ENCODE results near the gene LGALS3BP.

The LGALS3BP gene

GRCh38 chr17:79014158-79014758 lies 34.5 kb upstream of the LGALS3BP start:
- DNase-seq = no peak

GRCh38 chr17:79012563-79013134 lies 32.9 kb upstream of the LGALS3BP start:
- no peak for DNase-seq

DNA sequence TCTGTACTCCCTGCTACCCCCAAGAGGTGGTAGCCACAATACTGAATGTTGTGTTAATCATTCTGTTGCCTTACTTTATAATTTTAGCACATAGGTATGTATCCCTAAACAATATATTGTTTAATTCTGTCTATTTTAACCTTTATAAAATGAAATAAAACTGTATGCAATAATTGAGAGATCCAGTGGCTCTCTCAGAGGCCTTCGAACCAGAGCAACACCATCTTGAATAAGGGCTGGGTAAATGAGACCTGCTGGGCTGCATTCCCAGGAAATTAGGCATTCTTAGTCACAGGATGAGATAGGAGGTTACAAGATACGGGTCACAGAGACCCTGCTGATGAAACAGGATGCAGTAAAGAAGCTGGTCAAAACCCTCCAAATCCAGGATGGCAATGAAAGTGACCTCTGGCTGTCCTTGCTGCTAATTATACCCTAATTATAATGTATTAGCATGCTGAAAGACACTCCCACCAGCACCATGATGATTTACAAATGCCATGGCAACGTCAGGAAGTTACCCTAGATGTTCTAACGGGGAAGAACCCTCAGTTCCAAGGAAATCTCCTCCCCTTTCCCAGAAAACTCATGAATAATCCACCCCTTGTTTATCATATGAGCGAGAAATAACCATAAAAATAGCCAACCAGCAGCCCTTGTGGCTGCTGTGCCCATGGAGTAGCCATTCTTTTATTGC lies 31.9 kb upstream of the LGALS3BP start:
- DNase-seq = no peak

GRCh38 chr17:79010304-79010646 lies 30.6 kb upstream of the LGALS3BP start:
- DNase-seq = no peak

GRCh38 chr17:79009397-79010303 lies 29.9 kb upstream of the LGALS3BP start, which contains the start of gene CANT1:
Gene CANT1, minus strand, starts transcription at chr17:79009764. Its CDS starts 12,142 bp downstream, at chr17:78997622.
- peak; percentile 57 for DNase-seq

GRCh38 chr17:79008666-79009387 lies 29.1 kb upstream of the LGALS3BP start:
- no peak for DNase-seq

GRCh38 chr17:79007504-79008381 lies 28.0 kb upstream of the LGALS3BP start:
- DNase-seq = no peak

DNA sequence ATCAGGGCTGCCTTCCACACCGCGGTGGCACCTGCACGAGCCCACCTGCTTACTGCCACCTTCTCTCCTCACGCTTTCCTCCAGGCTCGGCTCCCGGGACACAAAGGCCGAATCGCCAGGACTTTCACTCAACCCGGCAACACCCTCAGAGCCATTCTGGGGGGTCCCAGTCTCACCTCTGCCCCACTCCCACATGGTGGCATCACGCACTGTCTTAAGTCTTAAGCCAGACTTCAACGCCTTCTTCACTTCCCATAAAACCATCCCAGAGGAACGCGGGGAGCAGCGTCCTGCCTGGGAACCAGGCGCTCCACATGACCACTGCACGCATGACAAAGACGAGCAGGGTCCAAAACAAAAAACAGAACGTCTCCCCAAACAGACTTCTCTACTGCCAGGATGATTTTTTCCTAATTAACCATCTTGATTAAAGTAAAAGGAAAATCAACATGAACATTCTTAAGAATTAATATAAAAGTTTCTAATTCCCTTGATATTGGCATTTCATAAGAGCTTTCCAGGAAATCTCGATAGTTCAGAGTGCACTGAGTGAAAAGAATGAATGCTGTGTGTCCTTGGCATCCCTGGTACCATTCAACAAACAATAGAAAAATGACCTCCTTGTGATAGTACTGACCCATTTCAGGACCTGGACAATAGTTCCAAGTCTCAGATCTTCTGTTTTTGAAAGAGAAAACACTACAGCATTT lies 27.2 kb upstream of the LGALS3BP start:
- DNase-seq = no peak

- DNase-seq = no peak
Measured at GRCh38 chr17:79006046-79006445, 26.3 kb upstream of the LGALS3BP start.

DNA sequence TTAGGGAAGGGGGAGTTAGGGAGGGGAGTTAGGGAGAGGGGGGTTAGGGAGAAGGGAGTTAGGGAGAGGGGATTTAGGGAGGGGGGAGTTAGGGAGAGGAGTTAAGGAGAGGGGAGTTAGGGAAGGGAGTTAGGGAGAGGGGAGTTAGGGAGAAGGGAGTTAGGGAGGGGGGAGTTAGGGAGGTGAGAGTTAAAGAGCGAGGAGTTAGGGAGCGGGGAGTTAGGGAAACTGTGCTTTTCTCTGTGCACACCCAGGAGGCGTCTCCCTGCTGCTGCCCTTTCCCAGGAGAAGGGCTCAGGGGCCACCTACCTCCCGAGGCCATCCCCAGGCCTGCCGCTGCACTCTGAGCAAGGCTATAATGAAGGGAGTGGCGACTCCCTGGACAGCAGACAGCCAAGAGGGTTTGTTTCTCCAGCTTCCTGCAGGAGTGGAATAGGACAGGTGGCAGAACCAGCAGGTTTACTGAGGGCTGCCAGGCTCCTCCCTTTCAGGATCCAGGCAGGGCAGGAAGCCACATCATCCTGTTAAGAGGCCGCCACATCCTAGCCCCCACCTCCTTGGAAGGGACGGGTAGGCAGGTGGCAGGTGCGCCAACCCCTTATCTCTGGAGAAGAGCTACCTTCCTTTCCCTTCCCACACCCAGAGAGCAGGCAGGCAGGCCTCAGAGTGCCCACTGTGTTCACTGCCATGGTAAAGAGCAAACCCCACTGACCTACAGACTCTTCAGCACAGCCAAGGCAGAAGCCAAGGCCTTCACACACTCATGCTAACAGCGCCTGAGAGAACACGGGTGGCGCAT lies 25.5 kb upstream of the LGALS3BP start:
- DNase-seq = peak; percentile 96

DNA sequence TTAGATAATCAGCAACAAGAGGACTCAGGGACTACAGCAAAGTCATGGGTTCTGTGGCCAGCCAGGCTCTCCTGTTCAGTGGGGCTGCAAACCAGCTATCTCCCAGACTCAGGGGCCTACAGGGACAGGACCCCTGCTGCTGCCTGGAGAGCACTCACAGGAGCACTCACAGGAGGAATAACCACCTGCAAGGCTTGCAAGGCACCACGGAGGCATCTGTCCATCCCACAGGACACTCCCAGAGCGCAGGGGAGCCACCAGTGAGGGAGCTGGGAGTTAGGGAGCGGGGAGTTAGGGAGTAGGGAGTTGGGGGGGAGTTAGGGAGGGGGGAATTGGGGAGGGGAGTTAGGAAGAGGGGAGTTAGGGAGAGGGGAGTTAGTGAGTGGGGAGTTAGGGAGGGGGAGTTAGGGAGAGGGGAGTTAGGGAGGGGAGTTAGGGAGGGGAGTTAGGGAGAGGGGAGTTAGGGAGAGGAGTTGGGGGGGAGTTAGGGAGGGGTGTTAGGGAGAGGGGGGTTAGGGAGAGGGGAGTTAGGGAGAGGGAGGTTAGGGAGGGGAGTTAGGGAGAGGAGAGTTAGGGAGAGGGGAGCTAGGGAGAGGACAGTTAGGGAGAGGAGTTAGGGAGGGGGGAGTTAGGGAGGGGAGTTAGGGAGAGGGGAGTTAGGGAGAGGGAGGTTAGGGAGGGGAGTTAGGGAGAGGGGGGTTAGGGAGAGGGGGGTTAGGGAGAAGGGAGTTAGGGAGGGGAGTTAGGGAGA lies 24.1 kb upstream of the LGALS3BP start:
- no peak for DNase-seq

DNA sequence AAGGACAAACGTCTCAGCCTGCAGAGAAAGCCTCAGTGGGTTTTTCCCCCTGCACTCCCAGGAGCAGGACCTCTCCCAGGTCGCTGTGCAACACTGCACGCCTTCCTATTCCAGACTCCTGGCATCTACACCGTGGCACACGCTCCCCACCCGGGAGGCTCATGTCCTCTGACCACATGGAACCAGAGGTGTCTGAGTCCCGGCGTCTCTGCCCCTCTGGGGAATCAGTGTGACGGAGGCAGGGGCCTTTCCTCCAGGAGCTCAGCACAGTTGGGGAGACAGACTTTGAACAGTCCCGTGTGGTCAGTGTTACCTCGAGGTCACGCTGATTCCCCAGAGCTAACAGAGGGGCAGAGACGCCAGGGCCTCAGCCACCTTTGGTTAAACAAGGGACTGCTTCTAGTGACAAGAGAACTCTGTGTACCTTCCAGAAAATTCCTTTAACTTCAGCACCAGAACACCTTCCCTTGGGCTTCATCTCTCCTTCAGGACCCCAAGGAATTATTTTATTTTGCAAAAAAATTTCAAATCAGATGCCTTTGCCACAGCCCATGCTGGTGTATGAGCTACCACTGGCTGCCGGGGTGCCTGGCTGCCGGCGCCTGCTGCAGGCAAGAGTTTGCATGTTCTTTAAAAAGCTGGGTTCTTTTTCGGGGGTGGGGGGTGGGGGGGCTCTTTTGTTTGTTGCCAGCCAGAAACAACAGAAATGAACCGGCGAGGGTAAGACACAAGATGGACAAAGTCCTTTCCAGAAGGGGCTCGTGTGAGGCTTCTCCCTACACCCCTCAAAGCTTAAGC lies 23.3 kb upstream of the LGALS3BP start:
- no peak for DNase-seq

- DNase-seq = no peak
Measured at GRCh38 chr17:79002291-79002690, 22.6 kb upstream of the LGALS3BP start.

DNA sequence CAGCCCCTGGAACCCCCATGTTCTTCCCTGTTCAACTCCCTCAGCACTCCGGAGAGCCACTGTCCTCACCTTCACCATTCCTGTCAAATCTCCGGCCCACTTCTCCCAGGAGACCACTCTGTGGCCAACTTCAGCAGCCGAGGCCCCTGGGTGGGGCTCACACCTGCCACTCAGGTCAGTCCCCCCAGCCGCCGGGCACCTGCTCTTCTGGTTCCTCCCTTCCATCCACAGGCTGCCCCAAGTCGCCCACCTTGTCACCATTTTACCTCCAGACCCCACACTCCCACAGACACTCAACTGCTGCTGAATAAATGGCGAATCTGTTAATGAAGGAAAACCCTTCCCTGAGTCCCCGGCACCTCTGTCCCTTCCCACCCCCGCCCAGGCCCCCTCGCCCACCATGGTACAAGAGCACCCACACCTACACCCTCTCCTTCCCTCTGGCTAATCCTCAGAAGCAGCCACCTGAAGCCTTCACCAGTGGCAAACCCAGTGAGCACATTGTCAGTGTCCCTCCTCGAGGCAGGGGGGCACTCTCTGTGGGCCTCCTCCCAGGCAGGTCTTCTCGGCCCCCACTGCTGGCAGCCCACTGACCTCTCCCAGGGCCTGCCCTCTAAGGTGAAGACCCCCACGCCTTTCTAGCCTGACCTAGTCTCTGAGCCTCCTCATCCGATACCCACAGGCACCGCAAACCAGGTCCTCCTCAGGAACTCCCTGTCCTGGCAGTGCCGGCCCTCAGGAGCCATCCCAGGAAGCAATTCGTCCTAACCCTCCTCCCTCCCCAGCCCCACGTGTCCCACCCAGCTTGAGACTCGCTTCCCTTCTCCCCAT lies 21.7 kb upstream of the LGALS3BP start:
- DNase-seq = no peak

DNA sequence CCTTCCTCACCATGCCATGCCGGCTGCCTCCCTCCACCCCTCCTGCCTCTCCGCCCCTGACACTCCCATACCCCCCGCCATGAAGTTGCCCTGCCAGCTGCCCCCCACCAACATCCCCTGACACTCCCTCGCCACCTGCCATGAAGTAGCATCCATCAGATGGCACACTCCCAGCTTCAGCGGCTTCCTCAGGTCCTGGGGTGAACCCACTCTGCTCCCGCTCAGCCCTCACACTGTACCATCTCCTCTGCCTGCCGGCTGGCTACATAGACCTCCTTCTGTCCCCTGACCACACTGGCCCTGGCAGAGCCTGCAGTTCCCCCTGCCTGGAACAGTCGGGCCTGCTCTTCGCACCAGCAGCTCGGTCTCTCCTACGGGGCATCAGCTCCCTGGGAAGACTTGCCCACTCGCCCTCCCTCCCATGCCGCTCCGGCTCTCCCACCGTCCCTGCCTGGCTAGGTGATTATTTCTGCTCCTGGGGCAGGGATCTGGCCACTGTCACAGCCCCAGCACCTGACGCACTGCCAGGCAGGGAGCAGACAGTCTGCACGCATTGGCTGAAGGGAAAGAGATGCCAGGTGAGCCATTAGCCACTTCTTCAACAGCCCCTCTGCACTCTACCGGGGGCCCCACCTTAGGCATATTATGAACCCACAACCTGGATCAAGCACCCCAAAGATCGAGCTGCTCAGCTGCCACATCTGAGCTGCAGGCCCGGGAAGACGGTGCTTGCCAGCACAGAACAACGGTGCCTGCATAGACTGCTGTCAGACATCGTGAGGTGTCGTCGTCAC lies 20.9 kb upstream of the LGALS3BP start:
- DNase-seq = no peak

- no peak for DNase-seq
Measured at GRCh38 chr17:78999947-79000395, 20.2 kb upstream of the LGALS3BP start.

Measured in NCI-H2029 (cell line).